ENCODE data around the gene KRT75.

- TF ChIP-seq, protein P1, sequence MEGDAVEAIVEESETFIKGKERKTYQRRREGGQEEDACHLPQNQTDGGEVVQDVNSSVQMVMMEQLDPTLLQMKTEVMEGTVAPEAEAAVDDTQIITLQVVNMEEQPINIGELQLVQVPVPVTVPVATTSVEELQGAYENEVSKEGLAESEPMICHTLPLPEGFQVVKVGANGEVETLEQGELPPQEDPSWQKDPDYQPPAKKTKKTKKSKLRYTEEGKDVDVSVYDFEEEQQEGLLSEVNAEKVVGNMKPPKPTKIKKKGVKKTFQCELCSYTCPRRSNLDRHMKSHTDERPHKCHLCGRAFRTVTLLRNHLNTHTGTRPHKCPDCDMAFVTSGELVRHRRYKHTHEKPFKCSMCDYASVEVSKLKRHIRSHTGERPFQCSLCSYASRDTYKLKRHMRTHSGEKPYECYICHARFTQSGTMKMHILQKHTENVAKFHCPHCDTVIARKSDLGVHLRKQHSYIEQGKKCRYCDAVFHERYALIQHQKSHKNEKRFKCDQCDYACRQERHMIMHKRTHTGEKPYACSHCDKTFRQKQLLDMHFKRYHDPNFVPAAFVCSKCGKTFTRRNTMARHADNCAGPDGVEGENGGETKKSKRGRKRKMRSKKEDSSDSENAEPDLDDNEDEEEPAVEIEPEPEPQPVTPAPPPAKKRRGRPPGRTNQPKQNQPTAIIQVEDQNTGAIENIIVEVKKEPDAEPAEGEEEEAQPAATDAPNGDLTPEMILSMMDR (IDR thresholded peaks at IDR 0.05), result no peak
- TF ChIP-seq EZH2 (IDR thresholded peaks at IDR 0.05), result no peak
- TF ChIP-seq EZH2phosphoT487 (IDR thresholded peaks at IDR 0.05), result no peak
Observed at GRCh38 chr12:52423661-52424500, 10.3 kb downstream of the KRT75 start.

Data from neural progenitor cell (in vitro differentiated cells).